ENCODE results near the gene AGRP. TPM values are rescaled to one million over a fixed set of nuclear protein-coding genes. Genes with fewer than 3 reads are reported as not detected.

The AGRP gene
- total and polyA plus RNA-seq, 7 donors: not detected

DNA sequence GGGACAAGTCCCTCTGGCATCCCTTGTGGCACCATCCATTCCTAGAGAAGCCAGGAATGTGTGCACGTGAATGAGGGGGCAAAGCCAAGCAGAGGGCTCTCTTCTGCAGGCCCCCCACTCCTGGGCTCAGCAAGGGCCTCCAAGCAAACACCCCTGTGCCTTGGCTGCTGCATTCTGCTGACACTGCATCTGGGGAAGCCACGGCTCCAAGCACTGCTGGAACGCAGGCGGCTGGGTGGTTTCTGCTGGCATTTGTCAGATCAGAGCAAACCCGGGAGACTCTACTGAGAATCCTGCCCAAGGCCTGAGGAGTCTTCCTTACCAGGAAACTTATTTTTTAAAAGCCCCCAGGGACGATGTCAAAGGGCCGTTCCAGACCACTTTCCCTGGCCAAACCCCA lies 25.7 kb downstream of the AGRP start:
- TF ChIP-seq EP300 (IDR thresholded peaks at IDR 0.05) (no peak), POLR2A (IDR thresholded peaks at IDR 0.05) (no peak), POLR2AphosphoS5 (IDR thresholded peaks at IDR 0.05) (no peak)
- TF ChIP-seq, protein P1, sequence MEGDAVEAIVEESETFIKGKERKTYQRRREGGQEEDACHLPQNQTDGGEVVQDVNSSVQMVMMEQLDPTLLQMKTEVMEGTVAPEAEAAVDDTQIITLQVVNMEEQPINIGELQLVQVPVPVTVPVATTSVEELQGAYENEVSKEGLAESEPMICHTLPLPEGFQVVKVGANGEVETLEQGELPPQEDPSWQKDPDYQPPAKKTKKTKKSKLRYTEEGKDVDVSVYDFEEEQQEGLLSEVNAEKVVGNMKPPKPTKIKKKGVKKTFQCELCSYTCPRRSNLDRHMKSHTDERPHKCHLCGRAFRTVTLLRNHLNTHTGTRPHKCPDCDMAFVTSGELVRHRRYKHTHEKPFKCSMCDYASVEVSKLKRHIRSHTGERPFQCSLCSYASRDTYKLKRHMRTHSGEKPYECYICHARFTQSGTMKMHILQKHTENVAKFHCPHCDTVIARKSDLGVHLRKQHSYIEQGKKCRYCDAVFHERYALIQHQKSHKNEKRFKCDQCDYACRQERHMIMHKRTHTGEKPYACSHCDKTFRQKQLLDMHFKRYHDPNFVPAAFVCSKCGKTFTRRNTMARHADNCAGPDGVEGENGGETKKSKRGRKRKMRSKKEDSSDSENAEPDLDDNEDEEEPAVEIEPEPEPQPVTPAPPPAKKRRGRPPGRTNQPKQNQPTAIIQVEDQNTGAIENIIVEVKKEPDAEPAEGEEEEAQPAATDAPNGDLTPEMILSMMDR (IDR thresholded peaks at IDR 0.05): no peak
- H3K36me3 ChIP-seq: peaks cover 0 to 19% (median 7%) of the 10 kb centered on the region in 4 donors
- no peaks in the 10 kb centered on the region for H3K27me3 ChIP-seq
- DNase-seq: no peak
- WGBS, 2 donors: 83% methylated on average over 7 of the region's 7 CpGs
- no peaks in the 10 kb centered on the region for H3K9me3 ChIP-seq
- H3K4me3 ChIP-seq: no peak overlapping the region
- peak overlapping the region; percentile 63 to 82 (median 76) for H3K27ac ChIP-seq
- intact Hi-C loops (cut with DNase I): no loop called here
- H3K4me1 ChIP-seq: peaks cover 0 to 74% (median 70%) of the 10 kb centered on the region in 4 donors

DNA sequence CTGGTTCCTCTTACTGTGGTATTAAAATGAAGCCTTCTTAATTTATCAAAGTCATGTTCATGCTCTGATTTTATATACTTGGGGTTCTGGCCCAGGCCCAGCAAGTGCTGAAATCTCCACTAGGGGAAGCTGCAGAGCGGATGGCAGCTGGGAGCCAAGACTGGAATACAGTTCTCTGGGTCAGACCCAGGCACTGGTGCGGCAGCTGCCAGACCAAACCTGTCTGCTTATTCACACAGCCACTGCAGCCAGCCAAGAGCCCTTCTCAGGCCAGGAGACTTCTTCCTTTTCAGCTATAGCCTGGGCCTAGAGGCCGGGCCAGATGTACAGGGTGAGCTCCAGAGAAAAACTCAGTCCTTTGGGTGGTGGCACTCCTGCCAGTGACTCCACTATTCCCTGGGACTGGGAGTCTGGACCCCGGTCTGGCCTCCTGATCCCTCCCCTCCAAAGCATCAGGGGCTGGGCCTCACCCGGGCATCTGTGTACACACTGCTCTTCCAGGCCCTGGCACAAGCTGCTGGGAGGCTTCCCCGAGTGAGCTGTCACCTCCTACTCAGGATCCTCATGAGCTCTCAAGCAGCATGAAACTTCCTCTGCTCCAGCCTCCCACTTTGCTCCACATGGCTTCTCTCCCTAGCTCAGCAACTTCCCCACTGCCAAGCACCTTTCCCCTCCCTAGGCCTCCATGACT lies 26.8 kb downstream of the AGRP start:
- H3K27ac ChIP-seq: peak overlapping the region; percentile 60 to 82 (median 76)
- TF ChIP-seq POLR2A (IDR thresholded peaks at IDR 0.05) (no peak), EP300 (IDR thresholded peaks at IDR 0.05) (no peak), POLR2AphosphoS5 (IDR thresholded peaks at IDR 0.05) (peak; percentile 32 to 70 (median 56))
- TF ChIP-seq, protein P1 (IDR thresholded peaks at IDR 0.05): peak; percentile 41 to 79 (median 69)
- peaks cover 2 to 30% (median 13%) of the 10 kb centered on the region in 4 donors for H3K36me3 ChIP-seq
- intact Hi-C loops (cut with DNase I): loop anchor here (1.0 kb wide), 1 partner anchor 9 kb away; no protein-coding TSS in a partner anchor
- DNase-seq: peak; percentile 95
- no peaks in the 10 kb centered on the region for H3K27me3 ChIP-seq
- no peaks in the 10 kb centered on the region for H3K9me3 ChIP-seq
- peaks cover 0 to 63% (median 60%) of the 10 kb centered on the region in 4 donors for H3K4me1 ChIP-seq
- no peak overlapping the region for H3K4me3 ChIP-seq
- WGBS, 2 donors: 20 to 59% methylated on average over 6 of the region's 6 CpGs

DNA sequence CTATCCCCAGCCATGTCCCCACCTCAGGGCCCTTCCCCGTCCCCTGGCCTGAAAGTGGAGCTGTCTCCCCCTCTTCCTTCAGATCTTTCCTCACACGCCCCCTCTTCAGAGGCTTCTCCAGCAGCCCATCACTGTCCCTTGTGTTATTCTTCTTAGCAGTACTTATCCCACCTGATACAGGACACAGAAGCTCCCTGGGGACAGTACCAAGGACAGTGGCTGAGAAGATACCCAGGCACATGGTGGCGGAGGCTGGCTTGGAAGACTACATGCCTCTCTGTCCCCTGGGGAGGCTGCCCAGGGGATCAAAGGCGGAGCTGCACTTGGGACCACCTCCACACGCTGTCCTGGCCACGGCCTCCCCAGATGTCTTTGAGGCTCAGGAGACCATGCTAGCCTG lies 28.5 kb downstream of the AGRP start:
- Histone ChIP-seq H3K36me3 (peaks cover 9 to 35% (median 20%) of the 10 kb centered on the region in 4 donors), H3K4me3 (no peak overlapping the region), H3K27me3 (no peaks in the 10 kb centered on the region), H3K27ac (no peak overlapping the region), H3K4me1 (peaks cover 0 to 58% (median 49%) of the 10 kb centered on the region in 4 donors), H3K9me3 (no peaks in the 10 kb centered on the region)
- DNase-seq: no peak
- intact Hi-C loops (cut with DNase I): loop anchor here (2.0 kb wide), 1 partner anchor 22 kb away; no protein-coding TSS in a partner anchor
- TF ChIP-seq, protein P1 (IDR thresholded peaks at IDR 0.05): no peak
- no peak for TF ChIP-seq POLR2A (IDR thresholded peaks at IDR 0.05)
- TF ChIP-seq POLR2AphosphoS5 (IDR thresholded peaks at IDR 0.05): no peak
- TF ChIP-seq EP300 (IDR thresholded peaks at IDR 0.05): no peak
- 93 to 96% methylated on average over 6 of the region's 6 CpGs for WGBS, 2 donors

DNA sequence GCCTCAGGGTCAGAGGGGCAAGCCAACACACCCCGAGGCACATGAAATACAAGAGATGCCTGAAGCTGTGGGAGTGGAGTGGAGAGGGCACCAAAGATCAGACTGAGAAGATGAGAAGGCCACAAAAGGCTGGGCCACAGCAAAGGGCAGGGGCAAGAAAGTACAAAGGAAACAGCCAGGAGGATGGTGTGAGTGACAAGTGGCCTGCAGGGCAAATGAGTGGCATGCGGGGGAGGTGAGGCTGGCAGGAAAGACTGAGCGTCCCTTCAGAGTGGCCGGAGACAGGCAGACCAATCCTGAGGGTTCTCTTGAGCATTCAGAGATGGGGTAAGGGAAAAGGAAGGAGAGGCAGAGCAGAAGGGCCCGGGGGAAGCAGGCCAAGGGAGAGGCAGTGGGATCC lies 29.2 kb downstream of the AGRP start:
- no peaks in the 10 kb centered on the region for H3K9me3 ChIP-seq
- no peak overlapping the region for H3K4me3 ChIP-seq
- no peak for DNase-seq
- peaks cover 0 to 58% (median 48%) of the 10 kb centered on the region in 4 donors for H3K4me1 ChIP-seq
- H3K27me3 ChIP-seq: no peaks in the 10 kb centered on the region
- H3K36me3 ChIP-seq: peaks cover 9 to 41% (median 23%) of the 10 kb centered on the region in 4 donors
- WGBS, 2 donors: 90 to 95% methylated on average over 5 of the region's 5 CpGs
- intact Hi-C loops (cut with DNase I): loop anchor here (2.0 kb wide), 1 partner anchor 21 kb away; no protein-coding TSS in a partner anchor
- no peak overlapping the region for H3K27ac ChIP-seq
- TF ChIP-seq EP300 (IDR thresholded peaks at IDR 0.05) (no peak), POLR2AphosphoS5 (IDR thresholded peaks at IDR 0.05) (no peak), POLR2A (IDR thresholded peaks at IDR 0.05) (no peak)
- TF ChIP-seq, protein P1 (IDR thresholded peaks at IDR 0.05): no peak

Data from sigmoid colon (tissue), 7 donors.